Activated naive CD8-positive, alpha-beta T cell treated with anti-CD3 and anti-CD28 coated beads, Interleukin-2, amount 10 ng/mL, durations not matched to agents 7 days and 5 days (primary cell): ENCODE data around the gene PLPPR1. TPM values are rescaled to one million over a fixed set of nuclear protein-coding genes. Genes with fewer than 3 reads are reported as not detected.
A peak's percentile ranks its signal among the peaks of the same experiment; 100 is the strongest.

Source experiments
- ATAC-seq: fragments of 150-1000 bp; cut with Tn5 transposase; one replicate; pipeline ENCODE4 v1.10.0; 2021; ENCODE audit warnings: low read depth, moderate library complexity
- POLR2A ChIA-PET: fragments of 350-600 bp; sonication (Branson Sonifier 250); formaldehyde crosslinking; loops from one replicate; lab custom pipeline; 2021; ENCODE audit warnings: antibody characterized with exemption; lab: Charles Lee
- DNase-seq: peaks from one replicate; pipeline ENCODE4 v3.0.0; 2021
- H3K27ac Mint-ChIP-seq: one replicate; pipeline ENCODE4 v1.8.0; 2022; ENCODE audit warnings: mild to moderate bottlenecking, mixed read lengths
- H3K27me3 Mint-ChIP-seq: one replicate; pipeline ENCODE4 v1.8.0; 2022; ENCODE audit warnings: mild to moderate bottlenecking, moderate library complexity, mixed read lengths
- H3K36me3 Mint-ChIP-seq: one replicate; pipeline ENCODE4 v1.8.0; 2021; ENCODE audit warnings: mild to moderate bottlenecking, mixed read lengths
- H3K4me1 Mint-ChIP-seq: one replicate; pipeline ENCODE4 v1.8.0; 2021; ENCODE audit warnings: mixed read lengths
- H3K4me3 Mint-ChIP-seq: one replicate; pipeline ENCODE4 v1.8.0; 2022; ENCODE audit warnings: mild to moderate bottlenecking, moderate library complexity, mixed read lengths
- H3K9me3 Mint-ChIP-seq: one replicate; pipeline ENCODE4 v1.8.0; 2021; ENCODE audit warnings: mixed read lengths
- total RNA-seq, 2 experiments: library from RNA; stranded (reverse); gene quantifications; one replicate each; pipeline ENCODE4 v1.2.3, GENCODE V29; 2021

PLPPR1 gene
- not detected for total RNA-seq

GRCh38 chr9:101028346-101029314 is at the start of gene PLPPR1:
PLPPR1 (plus strand) TSS chr9:101028727.
- no peak for ATAC-seq
- Mint-ChIP-seq H3K27me3 (peaks cover 46% of the 10 kb centered on the region), H3K27ac (no peak within 1 kb of the TSS), H3K4me1 (no peaks in the 10 kb centered on the region), H3K4me3 (peak within 1 kb of the TSS; percentile 40), H3K9me3 (no peaks in the 10 kb centered on the region), H3K36me3 (no peaks in the 10 kb centered on the region)
- DNase-seq = peak; percentile 25
- POLR2A ChIA-PET = no interaction called here

- DNase-seq (no peak), ATAC-seq (no peak)
- Mint-ChIP-seq H3K9me3 (no peaks in the 10 kb centered on the region), H3K36me3 (no peaks in the 10 kb centered on the region), H3K27ac (no peak overlapping the region), H3K4me1 (no peaks in the 10 kb centered on the region), H3K27me3 (no peaks in the 10 kb centered on the region), H3K4me3 (no peak overlapping the region)
- POLR2A ChIA-PET = no interaction called here
Measured at GRCh38 chr9:100989731-100990130, 38.8 kb upstream of the PLPPR1 start.

GRCh38 chr9:100990605-100991381 is 37.7 kb upstream of the PLPPR1 start:
- Mint-ChIP-seq H3K36me3 (no peaks in the 10 kb centered on the region), H3K27ac (no peak overlapping the region), H3K9me3 (no peaks in the 10 kb centered on the region), H3K4me1 (no peaks in the 10 kb centered on the region), H3K4me3 (no peak overlapping the region), H3K27me3 (no peaks in the 10 kb centered on the region)
- no peak for DNase-seq
- POLR2A ChIA-PET = no interaction called here
- ATAC-seq = no peak

- no peaks in the 10 kb centered on the region for H3K4me1 Mint-ChIP-seq
Measured at GRCh38 chr9:100992632-100993031, 35.9 kb upstream of the PLPPR1 start.

GRCh38 chr9:100999906-101000544 is 28.5 kb upstream of the PLPPR1 start:
- no peak overlapping the region for H3K4me3 Mint-ChIP-seq
- no peak overlapping the region for H3K27ac Mint-ChIP-seq
- POLR2A ChIA-PET = no interaction called here
- ATAC-seq (no peak), DNase-seq (no peak)
- no peaks in the 10 kb centered on the region for H3K4me1 Mint-ChIP-seq
- H3K9me3 Mint-ChIP-seq = no peaks in the 10 kb centered on the region
- no peaks in the 10 kb centered on the region for H3K36me3 Mint-ChIP-seq
- H3K27me3 Mint-ChIP-seq = no peaks in the 10 kb centered on the region

More at GRCh38 chr9:100992632-100993031, 35.9 kb upstream of the PLPPR1 start:
- POLR2A ChIA-PET = no interaction called here
- no peak overlapping the region for H3K4me3 Mint-ChIP-seq
- no peak for DNase-seq
- ATAC-seq = no peak
- H3K9me3 Mint-ChIP-seq = no peaks in the 10 kb centered on the region
- H3K27me3 Mint-ChIP-seq = no peaks in the 10 kb centered on the region
- H3K27ac Mint-ChIP-seq = no peak overlapping the region
- H3K36me3 Mint-ChIP-seq = no peaks in the 10 kb centered on the region

GRCh38 chr9:101005246-101005645 is 23.3 kb upstream of the PLPPR1 start:
- no peaks in the 10 kb centered on the region for H3K36me3 Mint-ChIP-seq
- POLR2A ChIA-PET = no interaction called here
- ATAC-seq = no peak

GRCh38 chr9:101014566-101014965 is 14.0 kb upstream of the PLPPR1 start:
- no peaks in the 10 kb centered on the region for H3K9me3 Mint-ChIP-seq
- no peak overlapping the region for H3K4me3 Mint-ChIP-seq
- ATAC-seq (no peak), DNase-seq (no peak)
- no peaks in the 10 kb centered on the region for H3K36me3 Mint-ChIP-seq
- H3K27me3 Mint-ChIP-seq = no peaks in the 10 kb centered on the region
- POLR2A ChIA-PET = no interaction called here
- no peaks in the 10 kb centered on the region for H3K4me1 Mint-ChIP-seq
- H3K27ac Mint-ChIP-seq = no peak overlapping the region

More at GRCh38 chr9:101005246-101005645, 23.3 kb upstream of the PLPPR1 start:
- Mint-ChIP-seq H3K4me3 (no peak overlapping the region), H3K4me1 (no peaks in the 10 kb centered on the region), H3K27me3 (no peaks in the 10 kb centered on the region), H3K9me3 (no peaks in the 10 kb centered on the region), H3K27ac (no peak overlapping the region)
- DNase-seq = no peak

GRCh38 chr9:101018467-101018866 is 10.1 kb upstream of the PLPPR1 start:
- H3K36me3 Mint-ChIP-seq = no peaks in the 10 kb centered on the region
- ATAC-seq = no peak
- POLR2A ChIA-PET = no interaction called here
- H3K27me3 Mint-ChIP-seq = peaks cover 2% of the 10 kb centered on the region
- H3K27ac Mint-ChIP-seq = no peak overlapping the region
- no peaks in the 10 kb centered on the region for H3K9me3 Mint-ChIP-seq
- no peak for DNase-seq
- no peaks in the 10 kb centered on the region for H3K4me1 Mint-ChIP-seq
- H3K4me3 Mint-ChIP-seq = no peak overlapping the region

GRCh38 chr9:101022704-101023103 is 5.8 kb upstream of the PLPPR1 start:
- POLR2A ChIA-PET = no interaction called here
- no peaks in the 10 kb centered on the region for H3K36me3 Mint-ChIP-seq
- no peaks in the 10 kb centered on the region for H3K4me1 Mint-ChIP-seq
- DNase-seq (no peak), ATAC-seq (no peak)
- no peak overlapping the region for H3K4me3 Mint-ChIP-seq
- no peaks in the 10 kb centered on the region for H3K9me3 Mint-ChIP-seq
- peaks cover 13% of the 10 kb centered on the region for H3K27me3 Mint-ChIP-seq
- no peak overlapping the region for H3K27ac Mint-ChIP-seq

- H3K27me3 Mint-ChIP-seq = peaks cover 37% of the 10 kb centered on the region
- no peaks in the 10 kb centered on the region for H3K36me3 Mint-ChIP-seq
- POLR2A ChIA-PET = no interaction called here
- no peak for DNase-seq
- no peaks in the 10 kb centered on the region for H3K9me3 Mint-ChIP-seq
- no peaks in the 10 kb centered on the region for H3K4me1 Mint-ChIP-seq
- H3K27ac Mint-ChIP-seq = no peak overlapping the region
- no peak for ATAC-seq
- no peak overlapping the region for H3K4me3 Mint-ChIP-seq
Measured at GRCh38 chr9:101025940-101026339, 2.6 kb upstream of the PLPPR1 start.

- no peaks in the 10 kb centered on the region for H3K4me1 Mint-ChIP-seq
- no peak for ATAC-seq
- H3K4me3 Mint-ChIP-seq = no peak overlapping the region
- H3K27me3 Mint-ChIP-seq = peaks cover 44% of the 10 kb centered on the region
- DNase-seq = no peak
- H3K27ac Mint-ChIP-seq = no peak overlapping the region
- H3K36me3 Mint-ChIP-seq = no peaks in the 10 kb centered on the region
- no peaks in the 10 kb centered on the region for H3K9me3 Mint-ChIP-seq
- POLR2A ChIA-PET = no interaction called here
Measured at GRCh38 chr9:101026824-101027223, 1.7 kb upstream of the PLPPR1 start.

GRCh38 chr9:101027236-101027635 is 1.3 kb upstream of the PLPPR1 start:
- H3K36me3 Mint-ChIP-seq = no peaks in the 10 kb centered on the region
- ATAC-seq (no peak), DNase-seq (no peak)
- no peak overlapping the region for H3K27ac Mint-ChIP-seq
- peaks cover 47% of the 10 kb centered on the region for H3K27me3 Mint-ChIP-seq
- H3K9me3 Mint-ChIP-seq = no peaks in the 10 kb centered on the region
- POLR2A ChIA-PET = no interaction called here
- H3K4me1 Mint-ChIP-seq = no peaks in the 10 kb centered on the region
- H3K4me3 Mint-ChIP-seq = no peak overlapping the region

GRCh38 chr9:101027733-101028345 is 688 bp upstream of the PLPPR1 start:
- no peaks in the 10 kb centered on the region for H3K9me3 Mint-ChIP-seq
- POLR2A ChIA-PET = no interaction called here
- no peaks in the 10 kb centered on the region for H3K36me3 Mint-ChIP-seq
- no peak for ATAC-seq
- H3K27me3 Mint-ChIP-seq = peaks cover 47% of the 10 kb centered on the region
- no peak for DNase-seq
- no peak overlapping the region for H3K27ac Mint-ChIP-seq
- no peaks in the 10 kb centered on the region for H3K4me1 Mint-ChIP-seq
- no peak overlapping the region for H3K4me3 Mint-ChIP-seq
